Activated gamma-delta T cell treated with Interleukin-2 at 50 U/mL for 16 hours (primary cell): ENCODE measurements around the gene PTK6.
"Not testable (repeated sequence)": the region's sequence is repeated elsewhere in the genome, so short reads cannot be mapped to it uniquely, and the experiment has no call there.

Source experiments
- DNase-seq: peaks from one replicate; pipeline ENCODE4 v3.0.0-alpha.2; 2020

The PTK6 gene

GRCh38 chr20:63536997-63537524 is at the start of gene PTK6:
Gene PTK6 (minus strand): TSS chr20:63537376. CDS start chr20:63537314, 62 bp downstream.
- DNase-seq, result no peak

- DNase-seq, result no peak
Observed at GRCh38 chr20:63586797-63587196, 49.6 kb upstream of the PTK6 start.

GRCh38 chr20:63585616-63586565 is 48.7 kb upstream of the PTK6 start:
- DNase-seq, result no peak

- no peak for DNase-seq
Observed at GRCh38 chr20:63582382-63583063, 45.3 kb upstream of the PTK6 start.

DNA sequence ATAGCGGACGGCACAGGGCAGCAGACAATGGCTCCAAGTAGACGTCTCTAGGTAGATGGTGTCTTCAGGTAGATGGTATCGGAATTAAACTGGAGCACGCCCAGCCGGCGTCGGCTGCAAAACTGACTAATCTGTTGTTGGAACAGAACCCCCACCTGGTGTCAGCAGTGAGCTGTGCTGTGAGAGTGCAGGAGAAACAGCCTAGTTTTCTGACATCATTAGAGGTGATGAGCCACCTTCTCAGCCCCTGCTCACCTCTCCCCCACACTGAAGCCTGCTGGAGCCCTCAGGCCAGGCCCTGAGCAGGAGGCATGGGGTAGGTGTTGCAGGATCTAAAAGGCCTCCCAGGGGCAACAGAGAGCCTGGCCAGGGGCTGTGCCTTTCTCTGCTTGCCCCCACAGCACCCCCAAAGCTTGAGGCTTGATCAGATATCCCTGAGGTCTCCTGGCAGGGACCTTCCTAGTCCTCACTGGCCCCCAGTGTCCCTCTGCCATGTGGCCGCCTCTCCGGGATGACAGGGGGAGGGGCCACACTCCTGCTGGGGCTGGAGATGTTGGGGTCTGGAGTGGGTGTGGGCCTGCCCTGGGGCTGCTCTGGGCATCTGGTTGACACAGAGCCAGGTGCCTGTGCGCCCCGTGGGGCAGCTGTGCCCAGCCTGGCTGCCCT is 43.8 kb upstream of the PTK6 start:
- DNase-seq, result peak; percentile 71

DNA sequence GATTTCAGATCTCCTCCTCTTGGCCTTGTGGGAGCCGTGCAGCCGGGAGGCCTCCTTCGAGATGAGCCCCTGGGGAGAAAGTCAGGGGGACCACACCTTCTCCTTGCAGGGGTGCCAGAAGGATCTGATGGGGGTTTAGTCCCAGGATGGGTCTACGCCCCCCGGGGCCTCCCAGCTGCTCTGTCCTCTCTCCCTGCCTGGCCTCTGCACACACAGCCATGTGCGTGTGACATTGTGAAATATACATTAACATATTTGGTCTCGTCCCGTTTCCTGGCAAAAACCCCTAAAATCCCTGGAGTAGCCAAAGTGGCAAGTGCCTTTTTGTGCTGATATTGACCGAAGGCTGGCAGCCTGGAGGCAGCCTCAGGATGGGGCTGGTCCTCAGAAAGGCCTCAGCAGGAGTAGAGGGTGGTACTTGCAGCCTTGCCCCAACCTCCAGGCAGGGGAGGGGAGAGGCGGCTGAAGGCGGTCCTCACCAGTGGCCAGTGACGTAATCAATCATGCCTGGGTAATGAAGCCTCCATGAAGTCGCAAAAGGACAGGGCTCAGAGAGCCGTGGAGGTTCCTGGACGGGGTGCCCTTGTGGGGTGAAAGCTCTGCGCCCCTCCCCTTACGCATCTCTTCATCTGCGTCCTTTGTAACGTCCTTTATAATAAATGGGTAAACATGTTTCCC is 42.0 kb upstream of the PTK6 start:
- no peak for DNase-seq

GRCh38 chr20:63578224-63579016 is 41.2 kb upstream of the PTK6 start:
- no peak for DNase-seq

DNA sequence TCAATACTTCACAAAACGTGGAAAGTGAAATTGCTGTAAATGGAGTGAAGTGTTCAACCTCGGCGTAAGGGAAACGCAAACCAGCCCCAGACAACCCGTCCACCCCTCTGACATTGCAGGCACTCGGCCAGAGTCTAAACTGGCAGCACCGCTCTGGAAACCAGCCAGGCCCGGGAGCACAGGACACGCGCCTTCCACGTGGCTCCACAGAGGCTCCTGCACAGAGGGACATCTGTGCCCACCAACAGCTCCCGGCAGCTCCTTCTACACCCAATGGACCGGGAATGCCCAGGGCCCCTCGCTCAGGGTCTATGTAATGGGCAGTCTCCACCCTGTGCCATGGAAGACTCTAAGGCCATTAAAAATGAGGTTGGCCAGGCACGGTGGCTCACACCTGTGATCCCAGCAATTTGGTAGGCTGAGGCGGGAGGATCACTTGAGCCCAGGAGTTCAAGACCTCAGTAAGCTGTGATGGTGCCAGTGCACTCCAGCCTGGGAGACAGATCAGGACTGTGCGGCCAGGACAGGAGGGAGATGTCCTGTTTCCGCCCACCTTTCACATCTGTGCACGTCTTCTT is 40.2 kb upstream of the PTK6 start:
- no peak for DNase-seq

DNA sequence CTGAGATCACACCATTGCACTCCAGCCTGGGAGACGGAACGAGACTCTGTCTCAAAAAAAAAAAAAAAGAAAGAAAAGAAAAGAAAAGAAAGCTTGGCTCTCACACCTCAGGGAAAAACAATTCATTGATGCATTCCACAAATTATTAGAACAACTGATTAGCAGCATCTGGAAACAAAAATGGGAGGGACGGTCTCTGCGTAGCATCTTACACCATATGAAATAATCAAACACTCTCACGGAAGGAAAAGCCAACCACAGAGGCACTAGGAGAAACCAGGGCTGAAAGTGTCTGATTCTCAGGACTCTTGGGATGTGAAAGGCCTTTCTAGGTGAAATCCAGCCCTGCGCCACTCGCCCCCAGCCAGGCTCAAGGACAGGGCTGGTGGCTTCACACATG is 39.1 kb upstream of the PTK6 start:
- no peak for DNase-seq

DNA sequence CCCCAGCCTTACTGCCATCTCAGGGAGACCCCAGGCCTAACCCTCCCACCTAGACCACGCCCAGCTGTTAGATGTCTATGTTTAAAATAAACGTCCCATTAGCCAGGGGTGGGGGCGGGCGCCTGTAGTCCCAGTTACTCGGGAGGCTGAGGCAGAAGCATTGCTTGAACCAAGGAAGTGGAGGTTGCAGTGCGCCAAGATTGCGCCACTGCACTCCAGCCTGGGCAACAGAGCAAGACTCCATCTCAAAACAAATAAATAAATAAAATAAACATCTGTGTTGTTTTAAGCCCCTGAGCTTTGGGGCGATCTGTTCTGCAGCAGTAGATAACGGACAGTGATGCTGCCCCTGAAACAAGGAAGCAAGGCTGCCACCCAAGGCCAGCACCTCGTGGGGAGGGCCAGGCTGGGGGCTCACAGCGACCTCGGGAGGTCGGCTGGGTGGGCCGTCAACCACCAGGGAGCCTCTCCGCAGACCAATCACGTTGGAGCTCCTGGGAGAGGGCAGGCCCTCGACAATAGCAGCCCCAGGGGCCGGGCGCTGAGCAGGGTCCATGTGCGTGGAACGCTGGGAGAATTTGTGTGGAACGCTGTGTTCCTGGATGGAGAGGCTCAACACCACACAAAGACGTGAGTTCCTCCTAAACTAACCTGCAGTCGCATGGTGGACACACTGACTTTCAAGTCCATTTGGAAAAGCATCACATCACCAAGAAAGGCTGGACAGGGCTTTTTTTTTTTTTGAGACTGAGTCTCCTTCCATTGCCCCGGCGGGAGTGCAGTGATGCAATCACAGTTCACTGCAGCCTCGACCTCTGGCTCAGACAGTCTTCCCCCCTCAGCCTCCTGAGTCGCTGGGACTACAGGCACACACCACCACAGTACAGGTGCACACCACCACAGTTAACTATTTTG is 37.9 kb upstream of the PTK6 start:
- DNase-seq, result no peak

DNA sequence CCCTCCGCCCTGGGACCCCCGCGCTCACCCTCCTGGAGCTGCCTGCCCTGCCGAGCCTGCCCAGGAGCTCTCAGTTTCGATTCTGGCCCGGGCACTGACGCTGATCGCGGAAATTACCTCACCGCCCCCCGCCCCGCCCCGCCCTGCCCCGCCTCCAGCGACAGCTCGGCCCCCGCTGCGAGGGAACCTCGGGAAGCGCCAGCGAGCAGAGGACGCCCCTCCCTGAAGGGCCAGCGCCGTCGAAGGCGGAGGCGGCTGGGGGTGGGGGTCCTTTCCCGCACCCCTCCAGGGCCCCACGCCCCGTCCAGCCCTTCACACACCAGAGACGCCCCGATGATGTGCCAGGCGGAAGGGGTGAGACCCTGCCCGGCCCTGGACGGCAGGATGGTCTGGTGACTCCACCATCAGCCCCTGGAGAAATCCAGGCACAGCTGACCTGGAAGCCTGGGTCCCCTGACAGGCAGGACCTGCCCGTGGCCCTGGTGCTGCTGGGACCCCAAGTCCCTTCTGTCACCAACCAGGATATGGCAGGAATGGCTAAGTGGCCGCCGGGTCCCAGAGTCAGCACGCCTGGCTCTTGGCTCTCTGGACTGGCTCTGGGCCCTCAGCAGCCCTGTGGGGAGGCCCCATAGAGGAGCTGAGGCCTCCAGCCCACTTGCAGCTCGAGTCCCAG is 37.1 kb upstream of the PTK6 start, which contains the start of gene HELZ2:
Gene HELZ2, minus strand, starts transcription at position 84 of the 673 bp plus-strand sequence. CDS start 1,854 bp downstream, outside the sequence.
- DNase-seq, result peak; percentile 58

DNA sequence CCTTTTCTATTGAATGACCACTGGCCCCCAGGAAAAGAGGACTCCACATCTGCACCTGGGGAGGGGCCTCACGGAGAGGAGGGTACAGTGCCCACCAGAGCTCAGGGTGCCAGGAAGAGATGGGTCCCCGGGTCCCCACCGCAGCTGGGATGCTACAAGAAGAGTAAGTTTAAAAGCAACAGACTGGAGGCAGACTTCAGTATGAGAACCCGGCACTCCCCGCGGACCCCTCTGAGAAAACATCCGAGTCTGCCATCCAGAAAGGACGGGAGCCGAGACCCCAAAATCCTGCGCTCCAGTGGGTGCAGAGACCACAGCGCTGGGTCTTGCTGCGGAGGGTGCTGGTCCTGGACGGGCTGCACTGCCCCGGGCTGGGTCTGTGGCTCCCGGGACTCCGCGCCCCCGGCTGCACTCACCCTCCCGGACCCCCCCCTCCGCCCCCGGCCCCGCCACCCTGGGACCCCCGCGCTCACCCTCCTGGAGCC is 36.5 kb upstream of the PTK6 start:
- DNase-seq, result no peak

DNA sequence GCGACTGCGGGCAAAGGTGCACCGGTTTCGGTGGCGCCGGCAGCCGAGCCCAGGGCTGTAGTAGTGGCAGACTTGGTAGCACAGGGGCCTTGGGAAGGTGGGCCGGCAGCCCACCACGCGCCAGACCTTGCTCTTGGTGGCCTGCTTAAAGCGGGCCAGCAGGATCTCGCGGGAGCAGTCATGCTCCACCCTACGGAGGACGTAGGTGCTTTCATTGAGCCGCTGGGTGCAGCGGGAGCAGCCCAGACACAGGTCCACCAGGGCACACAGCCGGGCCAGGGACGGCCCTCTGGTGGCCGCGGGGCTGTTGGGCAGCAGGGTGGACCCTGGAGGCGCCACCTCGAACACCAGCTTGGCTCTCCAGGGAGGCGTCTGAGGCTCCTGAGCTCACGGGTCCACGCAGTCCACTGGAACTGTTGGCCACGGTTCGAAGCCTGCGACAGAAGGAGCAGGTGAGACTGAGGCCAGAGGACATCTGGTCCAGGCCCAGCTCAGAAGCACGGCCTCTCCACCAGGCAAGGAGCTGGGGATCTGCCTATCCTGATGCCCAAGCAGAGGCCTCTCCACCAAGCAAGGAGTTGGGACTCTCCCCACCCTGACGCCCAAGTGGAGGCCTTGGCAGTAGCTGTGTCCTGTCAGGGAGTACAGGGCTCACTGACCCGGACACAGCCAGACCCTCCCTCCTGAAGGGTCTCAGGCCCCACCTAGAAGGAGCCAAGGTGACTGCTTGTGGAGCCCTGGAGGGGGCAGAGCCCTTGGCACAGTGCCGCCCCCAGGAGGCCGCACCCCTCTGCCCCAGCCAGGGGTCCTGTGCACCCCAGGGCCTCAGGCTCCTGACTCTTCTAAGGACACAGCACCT is 35.8 kb upstream of the PTK6 start:
- DNase-seq, result no peak

DNA sequence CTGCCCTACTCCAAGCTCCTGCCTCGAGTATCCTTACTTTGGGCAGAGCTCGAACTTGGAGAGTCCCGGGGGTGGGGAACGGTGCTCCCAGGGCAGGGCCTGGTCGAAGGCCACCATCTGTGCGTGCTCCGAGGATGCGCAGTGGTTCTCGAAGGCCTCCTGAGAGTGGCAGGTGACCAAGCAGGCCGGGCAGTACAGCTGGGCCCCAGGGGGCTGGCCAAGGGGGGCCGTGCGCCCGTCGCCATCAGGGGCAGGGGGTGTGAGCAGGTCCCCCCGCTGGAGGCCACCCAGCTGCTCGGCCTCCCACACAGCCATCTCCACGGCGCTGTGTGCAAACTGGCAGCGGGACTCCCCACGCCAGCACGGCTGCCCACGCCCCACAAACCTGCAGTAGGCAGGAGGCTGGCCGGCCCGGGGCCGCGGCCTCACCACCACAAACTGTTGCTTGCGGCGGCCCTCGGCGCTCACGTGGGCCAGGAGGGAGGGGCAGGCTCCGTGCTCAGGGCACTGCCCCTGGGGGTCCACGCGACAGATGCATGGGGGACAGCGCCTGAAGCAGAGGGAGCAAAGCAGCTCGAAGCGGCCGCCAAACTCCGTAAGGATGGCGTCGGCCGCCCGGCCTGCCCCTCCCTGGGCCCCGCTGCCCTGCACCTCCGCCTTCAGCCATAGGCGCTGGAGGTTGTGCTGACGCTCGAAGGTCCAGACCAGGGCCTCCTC is 35.1 kb upstream of the PTK6 start:
- no peak for DNase-seq

- DNase-seq, result not testable (repeated sequence)
Observed at GRCh38 chr20:63571087-63571478, 33.9 kb upstream of the PTK6 start.

GRCh38 chr20:63570281-63571086 is 33.3 kb upstream of the PTK6 start:
- DNase-seq, result no peak
